Measurements from ENCODE around the gene FOXF1.

The FOXF1 gene

DNA sequence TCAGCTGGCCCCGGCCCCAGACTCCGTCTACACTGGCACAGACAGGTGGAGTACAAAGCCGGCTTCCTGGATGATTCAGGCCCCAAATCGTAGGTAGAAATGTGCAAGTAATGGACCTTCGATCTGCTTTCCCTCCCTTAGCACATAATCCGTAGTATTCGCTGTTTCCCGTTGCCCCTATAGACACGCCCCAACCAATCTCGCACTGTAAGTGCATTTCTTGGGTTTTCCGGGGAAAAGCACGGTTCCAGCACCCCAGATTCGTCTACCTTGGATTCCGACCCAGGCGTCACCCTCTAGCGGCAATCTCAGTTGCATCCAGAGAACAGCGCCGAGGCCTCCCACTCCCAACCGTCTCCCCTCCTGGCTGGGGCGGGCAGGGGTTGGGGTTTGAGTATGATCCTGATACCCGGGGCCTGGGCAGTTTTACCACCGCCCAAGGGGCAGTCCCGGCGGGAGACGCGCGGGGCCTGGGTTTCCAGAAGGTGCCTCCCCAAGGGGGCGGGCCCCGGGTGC is 12.1 kb upstream of the FOXF1 start:
- Mint-ChIP-seq H3K27ac (no peak overlapping the region), H3K27me3 (peaks cover 85% of the 10 kb centered on the region), H3K4me1 (no peaks in the 10 kb centered on the region), H3K4me3 (no peak overlapping the region), H3K36me3 (no peaks in the 10 kb centered on the region), H3K9me3 (no peaks in the 10 kb centered on the region)
- ATAC-seq, result no peak

DNA sequence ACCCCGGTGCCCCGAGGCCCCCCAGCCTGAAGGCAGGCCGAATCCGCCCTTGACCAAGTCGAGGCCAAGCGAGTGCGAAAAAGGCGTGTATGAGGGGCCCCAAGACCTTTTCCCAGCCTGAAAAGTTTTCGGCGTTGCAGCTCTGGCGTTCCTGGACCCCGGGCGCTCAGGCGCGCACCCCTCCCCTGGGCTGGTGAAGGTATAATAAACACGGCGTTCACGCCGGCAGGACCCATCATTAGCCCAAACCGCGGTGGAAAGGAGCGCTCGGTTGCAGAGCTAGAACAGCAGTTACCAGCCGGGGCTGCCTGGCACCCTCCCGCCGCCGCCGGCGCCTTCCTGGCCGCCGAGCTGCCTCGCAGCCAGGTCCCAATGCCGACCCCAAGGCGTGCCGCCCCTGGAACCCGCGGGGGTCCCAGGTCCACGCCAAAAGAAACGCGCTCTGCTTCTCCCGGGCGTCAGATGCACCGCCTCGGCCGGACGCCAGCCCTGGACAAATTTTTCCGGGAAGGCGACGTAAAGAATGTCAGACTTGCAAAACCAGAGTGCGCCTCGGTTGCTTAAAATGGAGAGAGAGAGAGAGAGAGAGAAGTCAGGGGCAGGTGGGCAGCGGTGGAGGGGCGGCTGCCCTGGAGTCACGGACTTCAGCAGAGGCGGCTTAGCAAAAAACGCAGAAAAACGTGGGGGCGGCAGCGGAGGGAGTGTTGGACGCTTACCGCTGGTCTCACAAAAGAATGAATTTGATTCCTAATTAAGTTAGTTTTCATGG is 11.5 kb upstream of the FOXF1 start:
- H3K27ac Mint-ChIP-seq, result no peak overlapping the region
- no peak for ATAC-seq
- no peak overlapping the region for H3K4me3 Mint-ChIP-seq
- H3K4me1 Mint-ChIP-seq, result no peaks in the 10 kb centered on the region
- no peaks in the 10 kb centered on the region for H3K36me3 Mint-ChIP-seq
- H3K27me3 Mint-ChIP-seq, result peaks cover 85% of the 10 kb centered on the region
- H3K9me3 Mint-ChIP-seq, result no peaks in the 10 kb centered on the region

DNA sequence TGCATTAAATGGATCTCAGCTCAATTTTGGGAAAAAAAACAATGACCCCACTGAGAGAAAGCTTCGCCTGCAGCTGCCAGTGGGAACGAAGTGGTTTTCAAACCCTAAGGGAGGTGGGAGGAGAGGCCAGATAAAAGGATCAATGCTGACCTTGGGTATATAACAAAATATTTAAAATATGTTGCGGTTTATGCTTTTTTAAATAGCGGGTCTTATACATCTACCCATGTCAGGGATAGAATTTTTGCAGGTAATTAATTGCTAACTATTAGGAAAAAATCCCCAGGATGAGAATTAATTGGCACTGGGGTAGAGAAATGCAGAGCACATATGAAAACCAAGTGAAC is 10.9 kb upstream of the FOXF1 start:
- H3K27me3 Mint-ChIP-seq, result peaks cover 85% of the 10 kb centered on the region
- no peaks in the 10 kb centered on the region for H3K9me3 Mint-ChIP-seq
- H3K4me3 Mint-ChIP-seq, result no peak overlapping the region
- no peak overlapping the region for H3K27ac Mint-ChIP-seq
- H3K4me1 Mint-ChIP-seq, result no peaks in the 10 kb centered on the region
- no peak for ATAC-seq
- H3K36me3 Mint-ChIP-seq, result no peaks in the 10 kb centered on the region

DNA sequence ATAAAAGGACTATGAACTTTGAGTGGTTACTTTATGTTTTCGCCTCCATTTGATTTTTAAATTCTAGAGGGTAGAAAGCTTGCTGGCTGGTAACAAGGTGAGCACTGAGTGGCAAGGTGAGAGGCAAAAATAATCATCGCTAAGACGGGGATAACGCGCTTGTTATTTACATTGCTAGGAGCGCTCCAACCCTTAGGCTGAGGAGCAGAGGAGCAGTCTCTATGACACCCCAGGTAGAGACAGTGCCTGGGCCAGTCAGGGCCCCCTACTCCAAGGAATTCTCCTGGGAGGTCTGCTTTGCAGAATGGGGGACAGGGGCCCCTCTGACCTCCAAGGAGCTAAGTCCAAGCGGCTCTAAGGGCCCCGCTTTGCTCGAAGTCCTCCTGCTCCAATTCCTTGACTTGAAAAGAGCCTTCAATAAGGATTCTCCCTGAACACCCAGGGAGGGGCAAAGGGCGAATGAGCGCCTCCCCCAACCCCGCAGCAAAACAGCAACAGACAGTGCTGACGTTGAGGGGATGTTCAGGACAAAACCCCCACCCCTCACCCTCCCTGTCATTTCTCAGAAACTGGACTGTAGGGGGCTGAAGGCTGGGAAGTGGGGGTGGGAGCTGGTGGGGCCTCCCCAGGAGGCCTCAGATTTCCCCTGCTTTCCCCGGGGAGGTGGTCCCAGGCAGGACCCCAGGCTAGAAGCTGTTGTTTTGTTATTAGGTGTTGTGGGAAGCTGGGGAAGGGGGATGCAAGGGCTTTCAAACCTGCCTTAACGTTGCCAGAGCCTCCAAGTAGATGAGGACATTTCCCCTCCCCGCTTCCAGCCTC is 10.2 kb upstream of the FOXF1 start:
- H3K4me3 Mint-ChIP-seq, result no peak overlapping the region
- H3K4me1 Mint-ChIP-seq, result peaks cover 4% of the 10 kb centered on the region
- H3K9me3 Mint-ChIP-seq, result no peaks in the 10 kb centered on the region
- H3K27ac Mint-ChIP-seq, result no peak overlapping the region
- H3K36me3 Mint-ChIP-seq, result no peaks in the 10 kb centered on the region
- ATAC-seq, result no peak
- H3K27me3 Mint-ChIP-seq, result peaks cover 86% of the 10 kb centered on the region

DNA sequence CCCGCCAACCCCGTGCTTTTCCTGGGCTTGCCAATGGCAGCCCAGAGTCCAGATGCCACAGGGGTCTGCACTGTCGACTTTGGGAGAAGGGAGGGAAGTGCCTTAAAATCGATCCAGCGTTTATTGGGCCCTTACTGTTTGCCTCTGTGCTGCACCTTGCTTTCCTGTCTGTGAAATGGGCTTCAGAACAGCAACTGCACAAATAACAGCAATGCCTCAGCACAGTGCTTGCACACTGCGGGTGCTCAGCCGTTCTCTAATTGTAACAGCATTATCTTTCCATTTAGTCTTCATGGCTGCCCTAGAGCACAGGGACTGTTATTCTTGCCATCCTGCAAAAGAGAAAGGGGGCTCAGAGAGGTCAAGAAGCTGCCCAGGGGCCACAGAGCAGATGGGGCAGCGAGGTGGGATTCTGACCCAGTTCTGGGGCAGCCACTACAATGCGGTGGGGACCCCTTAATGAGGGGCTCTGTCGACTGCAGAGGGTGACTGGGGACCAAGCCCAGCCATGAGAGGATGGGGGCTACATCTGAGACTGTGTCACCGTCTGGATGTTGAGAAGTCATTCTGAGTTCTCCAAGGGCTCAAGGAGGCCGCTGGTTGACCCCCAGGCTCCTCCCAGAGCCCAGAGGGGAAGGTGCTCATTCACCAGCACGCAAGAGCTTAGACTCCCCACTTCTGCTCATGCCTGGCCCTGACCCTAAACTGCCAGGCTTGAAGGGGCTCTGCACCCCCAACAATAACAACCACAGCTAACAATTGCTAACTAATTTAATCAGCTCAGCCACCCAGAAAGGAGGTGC is 9.4 kb upstream of the FOXF1 start:
- Mint-ChIP-seq H3K36me3 (no peaks in the 10 kb centered on the region), H3K4me1 (peaks cover 10% of the 10 kb centered on the region), H3K4me3 (no peak overlapping the region), H3K27me3 (peaks cover 86% of the 10 kb centered on the region), H3K9me3 (no peaks in the 10 kb centered on the region), H3K27ac (no peak overlapping the region)
- ATAC-seq, result no peak

DNA sequence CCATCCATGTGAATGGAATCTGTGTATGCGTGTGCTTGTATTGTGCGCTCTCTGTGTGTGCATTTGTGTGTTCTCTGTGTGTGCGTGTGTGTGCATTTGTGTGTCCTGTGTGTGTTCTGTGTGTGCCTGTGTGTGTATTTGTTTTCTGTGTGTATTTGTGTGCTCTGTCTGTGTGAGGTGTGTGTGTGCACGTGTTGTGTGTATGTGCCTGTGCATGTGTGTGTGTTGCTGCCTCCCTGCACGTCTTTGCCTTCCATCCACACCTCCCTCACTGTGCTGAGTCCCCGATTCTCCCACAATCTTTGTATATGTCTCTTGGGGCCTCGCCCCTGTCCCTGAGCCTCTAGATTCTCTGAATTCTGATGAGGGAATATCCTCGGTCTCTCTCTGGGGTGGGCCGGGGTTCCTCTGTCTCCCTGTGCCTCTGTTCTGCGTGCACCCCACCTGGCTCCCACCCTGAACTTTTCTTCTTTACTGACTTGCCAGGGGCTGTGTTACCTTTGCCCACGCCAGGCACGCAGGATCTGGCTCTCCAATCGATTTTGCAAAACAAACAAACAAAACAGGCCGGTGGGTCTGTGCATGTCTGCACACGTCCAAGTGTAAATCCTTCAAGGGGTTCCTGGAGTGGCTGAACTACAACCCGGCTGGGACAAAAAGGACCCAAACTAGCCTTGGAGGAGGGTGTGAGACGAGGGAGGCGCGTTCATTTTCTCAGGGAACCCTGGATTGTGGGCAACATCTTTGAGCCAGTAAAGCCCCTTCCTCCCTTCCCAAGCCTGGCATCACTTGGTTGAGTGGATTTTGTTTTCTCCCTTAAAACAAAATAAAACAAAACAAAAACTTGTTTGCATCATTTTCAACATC is 8.1 kb upstream of the FOXF1 start:
- Mint-ChIP-seq H3K36me3 (no peaks in the 10 kb centered on the region), H3K27ac (no peak overlapping the region), H3K9me3 (no peaks in the 10 kb centered on the region), H3K27me3 (peaks cover 87% of the 10 kb centered on the region), H3K4me1 (peaks cover 21% of the 10 kb centered on the region), H3K4me3 (no peak overlapping the region)
- ATAC-seq, result no peak

DNA sequence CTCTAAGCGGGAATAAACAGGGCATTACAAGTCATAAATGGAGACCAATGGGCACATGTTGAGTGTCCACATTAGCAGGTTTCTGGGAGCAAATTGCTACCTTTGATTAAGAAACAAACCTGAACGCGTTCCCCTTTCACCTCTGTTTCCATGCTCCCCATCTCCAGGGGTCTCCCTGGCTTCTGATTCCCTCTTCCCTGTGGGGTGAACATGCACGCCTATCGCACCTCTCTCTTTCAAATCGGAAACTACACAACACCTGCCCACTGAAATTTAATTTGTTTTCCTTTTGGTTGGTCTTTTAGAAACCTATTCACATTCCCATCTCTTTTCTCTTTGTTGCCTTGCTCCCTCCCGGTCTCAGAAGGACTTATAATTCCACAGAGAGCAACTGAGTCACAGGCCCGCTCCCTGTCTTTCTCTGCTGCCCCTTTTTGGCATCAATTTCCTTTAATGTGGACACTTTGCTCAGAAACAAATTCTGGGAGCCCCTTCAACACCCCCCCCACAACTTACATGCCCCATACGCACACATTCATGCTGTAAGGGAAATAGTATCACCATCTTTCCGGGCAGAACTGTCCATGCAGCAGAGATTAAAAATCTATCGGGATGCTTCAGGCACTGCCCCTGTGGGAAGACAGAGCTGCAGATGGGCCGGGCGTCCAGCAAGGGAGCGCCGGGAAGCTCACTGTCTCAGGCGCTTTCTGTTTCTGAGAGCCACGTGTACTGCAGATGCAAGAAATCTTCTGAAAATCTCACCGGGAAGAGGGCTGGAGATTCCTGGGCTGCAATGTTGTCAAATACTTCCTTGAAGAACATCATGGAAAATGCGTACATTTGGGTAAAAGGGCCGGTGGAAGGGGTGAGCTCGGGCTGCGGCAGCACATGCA is 7.2 kb upstream of the FOXF1 start:
- H3K27ac Mint-ChIP-seq, result no peak overlapping the region
- peaks cover 29% of the 10 kb centered on the region for H3K4me1 Mint-ChIP-seq
- H3K9me3 Mint-ChIP-seq, result no peaks in the 10 kb centered on the region
- H3K27me3 Mint-ChIP-seq, result peaks cover 96% of the 10 kb centered on the region
- no peak for ATAC-seq
- H3K36me3 Mint-ChIP-seq, result no peaks in the 10 kb centered on the region
- no peak overlapping the region for H3K4me3 Mint-ChIP-seq

DNA sequence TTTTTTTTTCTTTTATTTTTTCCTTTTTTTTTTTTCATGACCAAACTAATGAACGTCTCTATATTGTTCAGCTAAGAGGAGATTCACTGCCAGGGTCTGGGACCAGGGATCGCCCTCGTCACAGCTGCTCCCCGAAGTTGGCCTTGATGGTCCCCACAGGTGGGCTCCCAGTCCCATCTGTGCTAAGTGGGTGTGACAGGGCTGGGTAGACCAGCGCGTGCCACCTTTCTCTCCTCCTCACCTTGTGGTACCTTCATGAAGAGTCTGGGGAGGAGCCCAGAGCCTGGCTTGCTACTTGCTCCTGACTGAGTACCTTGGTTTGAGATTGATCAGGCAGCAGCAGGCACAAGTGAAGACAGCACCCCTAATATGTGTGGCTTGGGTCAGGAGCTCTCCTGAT is 6.5 kb upstream of the FOXF1 start:
- H3K27me3 Mint-ChIP-seq, result peaks cover 96% of the 10 kb centered on the region
- no peak overlapping the region for H3K4me3 Mint-ChIP-seq
- no peak overlapping the region for H3K27ac Mint-ChIP-seq
- ATAC-seq, result no peak
- no peaks in the 10 kb centered on the region for H3K36me3 Mint-ChIP-seq
- H3K9me3 Mint-ChIP-seq, result no peaks in the 10 kb centered on the region
- peaks cover 30% of the 10 kb centered on the region for H3K4me1 Mint-ChIP-seq

DNA sequence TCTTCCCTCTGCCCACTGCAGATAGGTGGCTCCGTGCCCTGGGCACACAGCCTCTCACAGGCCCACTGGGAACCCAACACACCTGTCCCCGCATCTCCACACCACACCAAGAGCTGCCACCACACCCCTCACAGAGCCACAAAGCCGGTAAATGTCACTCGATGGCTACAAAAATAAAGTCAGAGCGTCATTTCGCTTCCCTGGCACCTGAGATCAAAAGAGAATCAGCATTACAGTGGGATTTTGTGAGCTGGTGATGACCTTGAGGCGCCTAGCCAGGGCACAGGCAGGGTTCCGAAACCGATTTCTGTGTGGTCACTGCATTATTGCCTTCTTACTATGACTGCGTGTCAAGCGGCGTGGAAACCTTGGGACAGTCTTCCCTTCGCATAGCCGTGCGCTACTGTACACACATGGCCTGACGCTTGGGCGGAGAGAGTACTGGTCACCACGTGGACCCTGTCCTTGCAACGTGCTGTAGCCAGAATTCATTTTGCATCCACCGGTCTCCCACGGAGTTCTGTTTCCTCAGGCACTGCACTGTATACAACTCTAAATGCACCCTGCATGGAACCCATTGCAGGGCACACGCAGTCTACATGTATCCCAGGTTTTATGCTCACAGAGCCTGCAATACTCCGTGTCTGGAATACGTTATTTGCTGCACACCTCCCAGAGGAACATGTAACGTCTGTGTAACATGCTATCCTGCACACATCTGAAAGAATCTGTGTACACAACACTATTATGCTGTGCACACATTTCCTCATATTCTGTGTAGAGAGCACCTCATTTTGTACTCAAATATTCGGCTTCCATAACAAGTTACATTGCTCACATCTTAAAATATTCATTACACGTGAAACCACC is 5.8 kb upstream of the FOXF1 start:
- no peaks in the 10 kb centered on the region for H3K36me3 Mint-ChIP-seq
- peaks cover 96% of the 10 kb centered on the region for H3K27me3 Mint-ChIP-seq
- H3K27ac Mint-ChIP-seq, result no peak overlapping the region
- no peaks in the 10 kb centered on the region for H3K9me3 Mint-ChIP-seq
- peaks cover 37% of the 10 kb centered on the region for H3K4me1 Mint-ChIP-seq
- no peak overlapping the region for H3K4me3 Mint-ChIP-seq
- no peak for ATAC-seq

DNA sequence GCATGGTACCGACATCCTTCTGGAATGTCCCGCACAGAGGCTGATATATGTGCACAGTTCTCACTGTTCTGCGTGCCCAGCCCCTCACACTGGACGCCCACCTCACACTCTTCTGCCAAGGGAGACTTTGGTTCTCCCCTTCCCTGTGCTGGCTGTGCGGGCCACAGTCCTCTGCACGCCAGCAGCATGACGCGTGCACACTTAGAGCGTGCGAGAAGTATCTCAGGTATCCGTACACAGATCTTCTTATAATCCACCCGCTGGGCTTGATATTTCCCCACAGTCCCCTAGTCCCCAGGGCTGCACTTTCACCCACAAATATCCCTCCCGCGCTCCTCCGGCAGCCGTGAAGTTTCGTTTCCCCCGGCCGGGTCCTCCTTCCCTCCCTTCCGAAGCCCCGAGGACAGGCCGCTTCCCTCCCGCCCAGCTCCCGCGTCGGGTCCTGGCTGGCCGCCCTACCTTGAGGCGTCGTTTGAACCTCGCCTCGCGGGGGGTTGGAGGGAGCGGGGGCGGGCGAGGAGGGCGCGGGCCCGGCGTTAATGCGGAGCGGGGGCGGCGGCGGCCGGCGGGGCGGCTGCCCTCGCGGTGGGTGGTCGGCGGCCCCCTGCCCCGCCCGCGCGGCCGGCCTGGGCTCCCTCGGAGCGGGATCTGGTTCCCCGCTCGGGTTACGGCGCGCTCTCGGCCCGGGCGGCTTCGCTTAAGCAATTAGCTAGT is 5.0 kb upstream of the FOXF1 start:
- Mint-ChIP-seq H3K27me3 (peaks cover 88% of the 10 kb centered on the region), H3K9me3 (no peaks in the 10 kb centered on the region), H3K4me1 (peaks cover 37% of the 10 kb centered on the region), H3K27ac (no peak overlapping the region), H3K36me3 (no peaks in the 10 kb centered on the region), H3K4me3 (peak overlapping the region; percentile 7)
- ATAC-seq, result no peak

DNA sequence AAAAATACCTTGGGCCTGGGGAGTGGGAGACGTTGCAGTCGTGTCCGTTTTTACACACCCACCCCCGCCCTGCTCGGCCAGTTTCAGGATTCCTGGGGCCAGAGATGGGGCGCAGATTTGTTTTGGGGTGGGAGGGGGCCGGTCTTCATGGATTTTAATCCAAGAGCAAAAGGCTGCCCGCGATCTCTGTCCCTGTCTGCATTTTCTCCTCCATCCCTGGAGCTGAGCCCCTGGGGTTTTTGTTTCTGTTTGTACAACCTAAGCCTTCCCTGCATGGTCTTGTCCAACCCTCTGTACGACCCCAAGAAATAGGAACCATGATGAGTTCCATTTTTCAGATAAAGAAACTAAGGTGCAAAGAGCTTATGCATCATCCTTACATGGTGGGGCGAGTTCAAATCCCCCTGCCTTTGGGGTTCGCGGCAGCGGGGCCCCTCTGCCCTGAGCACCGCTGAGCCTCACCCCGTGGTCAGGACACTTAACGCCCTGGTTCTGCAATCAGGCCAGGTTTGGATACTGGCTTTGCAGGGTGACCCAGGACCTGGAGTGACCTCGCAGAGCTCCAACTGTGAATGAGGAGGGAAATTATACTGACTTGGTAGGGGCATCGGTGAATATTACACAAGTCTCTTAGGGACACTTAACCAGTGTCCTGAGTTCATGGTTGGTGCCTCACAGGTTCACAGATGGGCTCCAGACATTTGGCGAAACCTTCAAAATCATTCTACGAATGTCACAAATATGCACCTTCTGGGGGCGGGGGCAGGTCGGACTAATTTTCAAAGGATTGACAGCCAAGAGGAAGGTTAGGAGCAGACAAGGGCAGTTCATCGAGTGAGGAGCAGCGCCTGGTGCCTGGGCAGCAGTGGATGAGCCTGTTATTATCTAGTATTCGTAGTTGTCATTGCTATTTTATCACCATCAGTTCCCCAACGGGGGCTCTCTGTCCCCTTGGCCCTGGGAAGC is 4.1 kb upstream of the FOXF1 start:
- Mint-ChIP-seq H3K9me3 (no peaks in the 10 kb centered on the region), H3K27ac (no peak overlapping the region), H3K4me3 (peak overlapping the region; percentile 24), H3K4me1 (peaks cover 37% of the 10 kb centered on the region), H3K27me3 (peaks cover 87% of the 10 kb centered on the region), H3K36me3 (no peaks in the 10 kb centered on the region)
- ATAC-seq, result no peak
